ENCODE measurements around the gene CCDC85C. TPM values are rescaled to one million over a fixed set of nuclear protein-coding genes. Genes with fewer than 3 reads are reported as not detected.

CCDC85C gene
- total RNA-seq, 1 donor from 2014 or later: 7.0 TPM

DNA sequence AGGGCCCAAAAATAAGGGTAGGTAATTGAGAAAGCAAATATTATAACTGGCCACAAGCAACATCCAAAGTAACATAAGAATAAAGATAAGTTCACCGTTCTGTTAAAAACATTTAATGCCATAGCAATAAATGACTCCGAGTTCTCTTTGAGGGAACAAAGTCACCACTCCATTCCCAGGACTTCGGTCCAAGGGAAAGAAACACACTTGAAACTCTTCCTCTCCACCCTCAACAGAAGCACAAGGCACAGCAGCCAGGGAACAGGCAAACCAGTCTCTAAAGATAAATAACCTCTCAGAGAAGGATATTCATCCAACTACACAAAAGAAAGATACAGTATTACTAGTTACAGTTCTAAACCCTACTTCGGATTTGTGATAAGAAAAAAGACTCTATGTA lies 125.9 kb downstream of the CCDC85C start:
- no peak for DNase-seq (ENCODE audit: low spot score)
- TF ChIP-seq, protein P1, sequence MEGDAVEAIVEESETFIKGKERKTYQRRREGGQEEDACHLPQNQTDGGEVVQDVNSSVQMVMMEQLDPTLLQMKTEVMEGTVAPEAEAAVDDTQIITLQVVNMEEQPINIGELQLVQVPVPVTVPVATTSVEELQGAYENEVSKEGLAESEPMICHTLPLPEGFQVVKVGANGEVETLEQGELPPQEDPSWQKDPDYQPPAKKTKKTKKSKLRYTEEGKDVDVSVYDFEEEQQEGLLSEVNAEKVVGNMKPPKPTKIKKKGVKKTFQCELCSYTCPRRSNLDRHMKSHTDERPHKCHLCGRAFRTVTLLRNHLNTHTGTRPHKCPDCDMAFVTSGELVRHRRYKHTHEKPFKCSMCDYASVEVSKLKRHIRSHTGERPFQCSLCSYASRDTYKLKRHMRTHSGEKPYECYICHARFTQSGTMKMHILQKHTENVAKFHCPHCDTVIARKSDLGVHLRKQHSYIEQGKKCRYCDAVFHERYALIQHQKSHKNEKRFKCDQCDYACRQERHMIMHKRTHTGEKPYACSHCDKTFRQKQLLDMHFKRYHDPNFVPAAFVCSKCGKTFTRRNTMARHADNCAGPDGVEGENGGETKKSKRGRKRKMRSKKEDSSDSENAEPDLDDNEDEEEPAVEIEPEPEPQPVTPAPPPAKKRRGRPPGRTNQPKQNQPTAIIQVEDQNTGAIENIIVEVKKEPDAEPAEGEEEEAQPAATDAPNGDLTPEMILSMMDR (IDR thresholded peaks at IDR 0.05): no peak
- Mint-ChIP-seq H3K9me3 (ENCODE audit: low read depth) (no peaks in the 10 kb centered on the region), H3K36me3 (ENCODE audit: low read depth) (no peaks in the 10 kb centered on the region), H3K27ac (ENCODE audit: unreplicated experiment) (no peak overlapping the region), H3K4me3 (ENCODE audit: unreplicated experiment) (no peak overlapping the region), H3K4me1 (ENCODE audit: low read depth) (peaks cover 44% of the 10 kb centered on the region), H3K27me3 (ENCODE audit: low read depth) (no peaks in the 10 kb centered on the region)

DNA sequence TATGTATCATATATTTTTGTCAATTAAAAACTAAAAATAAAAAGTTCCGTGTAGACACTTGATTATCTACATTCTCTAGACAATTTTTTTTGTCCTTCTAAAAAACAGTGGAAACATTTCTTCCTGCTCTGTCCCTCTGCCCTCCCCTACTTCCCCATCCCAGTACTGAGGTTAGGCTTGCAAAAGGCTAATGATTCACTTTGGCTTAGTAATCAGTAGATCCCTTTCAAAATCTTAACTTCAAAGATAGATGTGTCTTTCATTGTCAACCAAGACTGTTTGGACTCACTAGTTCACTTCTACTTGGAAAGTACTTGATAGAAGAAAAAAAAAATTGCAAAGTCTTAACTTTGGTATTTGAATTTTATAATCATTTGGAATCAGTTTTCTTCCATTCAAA lies 127.1 kb downstream of the CCDC85C start:
- TF ChIP-seq, protein P1 (IDR thresholded peaks at IDR 0.05): no peak
- no peak overlapping the region for H3K4me3 Mint-ChIP-seq (ENCODE audit: unreplicated experiment)
- H3K9me3 Mint-ChIP-seq (ENCODE audit: low read depth): no peaks in the 10 kb centered on the region
- H3K27ac Mint-ChIP-seq (ENCODE audit: unreplicated experiment): no peak overlapping the region
- peaks cover 37% of the 10 kb centered on the region for H3K4me1 Mint-ChIP-seq (ENCODE audit: low read depth)
- DNase-seq (ENCODE audit: low spot score): no peak
- no peaks in the 10 kb centered on the region for H3K36me3 Mint-ChIP-seq (ENCODE audit: low read depth)
- H3K27me3 Mint-ChIP-seq (ENCODE audit: low read depth): no peaks in the 10 kb centered on the region

DNA sequence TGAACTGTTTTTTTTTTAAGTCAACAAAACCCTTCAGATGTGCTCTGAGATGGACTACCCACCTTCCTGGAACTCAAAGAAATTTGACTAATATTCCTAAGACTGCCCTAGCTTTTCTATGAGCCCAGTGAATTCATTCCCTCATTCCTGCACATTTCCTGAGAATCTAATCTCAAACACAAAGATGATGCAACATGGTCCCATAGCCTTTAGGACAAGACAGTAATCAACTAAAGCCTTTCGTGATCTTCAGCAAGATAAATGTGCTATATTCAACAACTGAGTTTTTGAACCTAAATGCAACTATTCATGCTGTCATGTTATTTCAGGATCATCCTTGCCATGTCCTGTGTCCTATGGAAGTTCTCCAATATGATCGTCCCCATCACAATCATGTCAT lies 128.3 kb downstream of the CCDC85C start:
- Mint-ChIP-seq H3K27ac (ENCODE audit: unreplicated experiment) (no peak overlapping the region), H3K9me3 (ENCODE audit: low read depth) (no peaks in the 10 kb centered on the region), H3K4me3 (ENCODE audit: unreplicated experiment) (no peak overlapping the region), H3K27me3 (ENCODE audit: low read depth) (no peaks in the 10 kb centered on the region), H3K36me3 (ENCODE audit: low read depth) (no peaks in the 10 kb centered on the region), H3K4me1 (ENCODE audit: low read depth) (peaks cover 41% of the 10 kb centered on the region)
- TF ChIP-seq, protein P1 (IDR thresholded peaks at IDR 0.05): no peak
- no peak for DNase-seq (ENCODE audit: low spot score)

DNA sequence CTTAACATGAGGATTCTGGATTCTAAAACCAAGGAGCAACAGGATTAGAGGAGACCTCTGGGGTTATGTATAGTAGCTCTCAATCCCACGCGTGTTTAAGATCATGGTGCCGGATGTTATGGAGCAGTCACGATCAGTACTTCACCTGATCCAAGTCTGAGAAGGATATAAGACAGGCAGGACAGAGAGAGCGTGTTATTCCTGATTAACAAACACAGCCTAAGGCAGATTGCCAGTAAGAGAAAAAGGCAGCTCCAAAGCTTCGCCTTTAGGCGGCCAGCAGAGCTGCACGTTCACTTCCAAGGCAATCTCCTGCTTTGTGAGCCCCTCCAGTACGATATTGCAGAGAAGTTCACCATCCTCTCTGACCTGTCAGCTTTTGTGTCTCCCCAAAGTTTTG lies 128.8 kb downstream of the CCDC85C start:
- Mint-ChIP-seq H3K4me3 (ENCODE audit: unreplicated experiment) (no peak overlapping the region), H3K9me3 (ENCODE audit: low read depth) (no peaks in the 10 kb centered on the region), H3K36me3 (ENCODE audit: low read depth) (no peaks in the 10 kb centered on the region), H3K27me3 (ENCODE audit: low read depth) (no peaks in the 10 kb centered on the region), H3K27ac (ENCODE audit: unreplicated experiment) (no peak overlapping the region), H3K4me1 (ENCODE audit: low read depth) (peaks cover 45% of the 10 kb centered on the region)
- TF ChIP-seq, protein P1 (IDR thresholded peaks at IDR 0.05): no peak
- DNase-seq (ENCODE audit: low spot score): no peak

DNA sequence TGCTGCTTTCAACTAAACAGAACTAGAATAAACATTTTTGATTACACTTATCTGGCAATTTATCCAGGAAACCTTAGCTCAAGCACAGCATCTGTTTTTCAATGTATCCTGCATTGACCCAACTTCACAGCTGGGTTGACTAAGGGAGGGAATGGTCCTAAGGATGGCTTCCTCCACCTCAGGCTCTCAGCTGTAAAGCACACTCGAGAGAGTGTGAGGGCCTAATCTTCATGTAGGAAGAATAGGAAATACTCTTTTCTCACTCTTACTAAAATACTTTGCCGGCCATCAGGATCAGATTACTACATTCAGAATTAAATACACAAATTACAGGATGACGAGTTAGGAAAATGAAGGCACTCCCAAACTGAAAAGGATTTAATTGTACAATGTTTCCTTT lies 130.5 kb downstream of the CCDC85C start:
- no peaks in the 10 kb centered on the region for H3K36me3 Mint-ChIP-seq (ENCODE audit: low read depth)
- no peak overlapping the region for H3K27ac Mint-ChIP-seq (ENCODE audit: unreplicated experiment)
- H3K27me3 Mint-ChIP-seq (ENCODE audit: low read depth): no peaks in the 10 kb centered on the region
- H3K9me3 Mint-ChIP-seq (ENCODE audit: low read depth): no peaks in the 10 kb centered on the region
- peaks cover 47% of the 10 kb centered on the region for H3K4me1 Mint-ChIP-seq (ENCODE audit: low read depth)
- TF ChIP-seq, protein P1 (IDR thresholded peaks at IDR 0.05): no peak
- no peak overlapping the region for H3K4me3 Mint-ChIP-seq (ENCODE audit: unreplicated experiment)
- DNase-seq (ENCODE audit: low spot score): no peak

Measured in chondrocyte (in vitro differentiated cells).